ENCODE results near the gene STAU1.
"Not testable (repeated sequence)": the region's sequence is repeated elsewhere in the genome, so short reads cannot be mapped to it uniquely, and the experiment has no call there.

Gene STAU1

DNA sequence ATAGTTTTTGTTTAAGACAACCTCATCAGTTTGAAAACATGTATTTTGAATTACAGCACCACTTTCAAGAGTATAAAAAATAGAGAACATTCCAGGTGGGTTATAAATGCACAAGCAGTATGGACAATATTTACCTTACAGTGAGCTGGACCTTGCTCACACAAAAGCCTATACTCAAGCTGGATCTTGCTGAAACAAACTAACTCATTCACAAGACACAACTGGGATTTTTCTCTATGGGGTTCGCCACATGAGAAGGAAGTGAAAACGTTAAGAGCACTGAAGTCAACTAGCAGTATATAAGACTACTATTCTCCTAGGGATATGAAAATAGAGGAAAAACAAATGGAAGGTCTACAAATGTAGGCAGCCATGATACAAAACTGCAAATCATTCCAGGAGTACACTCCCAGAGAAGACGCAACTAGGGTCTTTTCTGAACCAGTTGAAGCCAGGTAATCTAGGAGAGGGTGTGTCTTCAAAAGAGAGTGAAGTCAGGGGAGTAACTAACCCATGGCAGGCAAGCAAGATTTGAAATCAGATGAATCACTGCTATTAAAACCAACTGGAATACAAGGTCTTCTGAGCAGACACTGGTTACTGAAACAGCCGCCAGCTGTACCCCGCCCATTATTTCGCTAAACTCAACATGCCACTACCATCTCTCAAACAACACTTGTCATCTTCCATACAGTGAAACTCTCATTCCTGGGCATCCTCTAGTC is 26.5 kb downstream of the STAU1 start:
- no peak for DNase-seq

DNA sequence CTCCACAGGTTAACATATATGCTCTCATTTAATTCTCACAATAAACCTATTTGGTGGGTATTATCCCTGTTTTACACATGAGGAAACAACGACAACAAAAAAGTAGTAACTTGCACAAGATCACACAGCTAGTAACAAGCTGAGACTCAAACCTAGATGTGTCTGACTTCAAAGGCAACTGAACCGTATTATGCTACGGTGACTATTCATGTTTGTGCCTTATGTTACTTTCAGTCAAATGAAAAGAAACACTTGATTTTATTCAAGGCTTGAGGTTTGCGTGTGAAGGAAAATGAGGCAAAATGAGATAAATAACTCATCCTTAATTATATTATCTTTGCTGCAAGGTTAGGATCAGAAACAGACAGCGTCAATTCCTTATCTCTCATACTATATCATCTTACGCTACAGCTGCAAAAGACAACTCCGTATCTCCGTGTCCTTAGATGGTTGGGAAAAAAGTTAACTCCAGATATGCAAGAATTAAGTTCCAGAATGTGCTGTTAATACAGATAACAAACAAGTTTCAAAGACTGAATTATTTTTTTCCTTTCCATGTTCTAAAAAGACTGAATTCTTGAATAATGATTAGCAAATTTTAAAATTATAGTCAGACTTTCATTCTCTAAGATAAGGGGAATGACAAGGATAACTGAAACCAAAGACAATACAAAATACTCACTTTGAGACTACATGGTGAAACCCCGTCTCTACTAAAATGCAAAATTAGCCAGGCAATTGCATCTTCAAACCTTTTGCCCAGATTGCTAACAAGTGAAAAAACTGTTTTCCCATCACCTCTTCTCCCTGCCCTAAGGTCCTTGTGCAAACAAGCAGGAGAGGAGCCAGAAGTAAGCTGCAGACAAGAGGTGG is 27.8 kb downstream of the STAU1 start:
- no peak for DNase-seq

DNA sequence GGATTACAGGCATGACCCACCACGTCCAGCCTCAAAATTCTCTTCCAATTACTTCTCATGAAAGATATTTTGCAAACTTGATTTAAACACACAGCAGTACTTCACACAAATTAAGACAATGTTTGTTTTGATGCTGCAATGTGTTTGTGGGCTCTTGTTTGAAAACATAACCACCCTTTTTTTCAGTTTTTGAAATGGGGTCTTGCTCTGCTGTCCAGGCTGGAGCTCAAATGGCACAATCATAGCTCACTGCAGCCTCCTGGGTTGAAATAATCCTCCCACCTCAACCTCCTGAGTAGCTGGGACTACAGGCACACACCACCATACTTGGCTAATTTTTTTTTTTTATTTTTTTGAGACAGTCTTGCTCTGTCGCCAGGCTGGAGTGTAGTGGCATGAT is 31.0 kb downstream of the STAU1 start:
- DNase-seq: no peak

DNA sequence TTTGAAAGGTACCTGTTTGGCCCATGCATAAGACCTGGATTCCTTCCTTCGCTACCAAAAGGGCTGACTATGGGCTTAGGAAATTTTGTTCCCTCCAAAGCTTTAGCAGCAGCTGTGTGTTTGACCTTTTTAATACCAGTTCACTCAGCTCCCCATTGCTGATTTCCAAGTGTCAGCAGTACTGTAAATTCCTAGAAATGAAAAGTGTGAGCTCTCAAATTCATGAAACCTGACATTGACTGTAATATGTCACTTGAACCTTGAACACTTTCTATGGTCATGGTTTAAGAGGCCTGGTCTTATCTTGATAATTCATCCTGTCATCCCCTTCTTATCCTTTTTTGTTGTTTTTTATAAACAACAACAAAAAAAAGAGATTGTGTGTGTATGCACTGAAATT is 31.7 kb downstream of the STAU1 start:
- no peak for DNase-seq

DNA sequence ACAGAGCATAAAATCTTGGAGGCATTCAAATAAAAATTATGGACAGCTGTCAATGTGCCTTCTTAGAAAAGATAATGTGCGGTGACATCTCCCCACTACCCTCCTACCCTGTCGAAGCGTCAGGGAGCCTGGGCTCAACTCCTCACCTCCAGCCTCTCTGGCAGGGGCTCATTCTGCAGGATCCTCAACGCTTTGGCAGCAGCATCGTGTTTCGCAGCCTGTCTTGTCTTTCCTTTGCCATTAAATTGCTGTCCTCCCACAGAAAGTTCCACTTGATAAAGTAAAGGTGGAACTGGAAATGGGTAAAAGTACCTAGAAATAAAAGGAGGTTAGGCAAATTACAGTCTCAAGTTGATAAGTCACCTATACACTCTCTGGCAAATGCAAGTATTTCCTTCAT is 36.7 kb downstream of the STAU1 start:
- no peak for DNase-seq

DNA sequence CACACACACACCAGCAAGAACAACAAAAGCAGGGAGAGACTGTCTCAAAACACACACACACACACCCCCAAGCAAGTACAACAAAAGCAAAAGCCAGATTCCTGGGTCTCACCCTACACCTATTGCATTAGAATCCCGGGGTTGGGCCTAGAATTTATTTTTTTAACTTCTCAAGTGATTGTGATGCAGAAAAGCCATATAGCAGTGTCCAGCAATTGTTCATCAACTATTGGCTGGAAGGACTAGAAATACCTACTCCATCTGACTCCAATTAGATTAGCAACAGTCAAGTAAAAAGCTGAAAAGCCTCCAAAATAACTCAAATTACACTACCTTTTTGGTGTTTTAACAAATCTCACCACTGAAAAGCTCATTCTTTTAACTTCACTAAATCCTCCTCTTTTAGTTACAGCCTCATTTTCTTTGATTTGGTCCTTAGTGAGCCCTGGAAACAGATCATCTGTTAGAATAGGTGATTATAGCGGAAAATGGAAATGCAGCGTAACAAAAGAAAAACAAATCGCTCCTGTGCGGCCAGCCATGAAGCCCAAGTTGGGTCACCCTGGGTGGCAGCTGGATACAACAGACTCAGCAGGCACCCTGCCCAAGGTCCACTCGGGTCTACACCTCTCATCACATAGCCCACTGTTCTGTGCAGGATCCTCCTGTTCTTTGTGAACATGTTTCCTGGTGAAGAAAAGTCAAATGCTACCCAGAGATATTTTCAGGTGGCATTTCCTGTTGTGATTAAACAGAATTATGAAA is 38.7 kb downstream of the STAU1 start:
- no peak for DNase-seq

DNA sequence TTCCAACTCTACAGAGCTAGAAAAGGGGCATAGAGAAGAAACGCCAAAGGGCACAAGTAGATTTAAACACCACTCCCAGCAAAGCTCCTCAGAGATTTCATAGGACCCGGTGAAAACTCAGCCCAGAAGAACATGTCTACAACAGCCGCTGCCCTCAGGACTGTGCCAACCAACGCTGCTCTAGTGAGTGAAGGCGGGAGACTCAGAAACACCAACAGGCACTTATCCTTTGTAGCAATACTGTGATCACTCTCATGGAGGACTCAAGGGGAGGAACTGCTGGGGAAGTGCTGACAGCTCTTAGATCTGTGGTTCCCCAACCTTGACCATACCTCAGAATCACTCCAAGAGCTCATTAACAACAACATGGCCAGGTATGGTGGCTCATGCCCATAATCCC is 39.5 kb downstream of the STAU1 start:
- no peak for DNase-seq

DNA sequence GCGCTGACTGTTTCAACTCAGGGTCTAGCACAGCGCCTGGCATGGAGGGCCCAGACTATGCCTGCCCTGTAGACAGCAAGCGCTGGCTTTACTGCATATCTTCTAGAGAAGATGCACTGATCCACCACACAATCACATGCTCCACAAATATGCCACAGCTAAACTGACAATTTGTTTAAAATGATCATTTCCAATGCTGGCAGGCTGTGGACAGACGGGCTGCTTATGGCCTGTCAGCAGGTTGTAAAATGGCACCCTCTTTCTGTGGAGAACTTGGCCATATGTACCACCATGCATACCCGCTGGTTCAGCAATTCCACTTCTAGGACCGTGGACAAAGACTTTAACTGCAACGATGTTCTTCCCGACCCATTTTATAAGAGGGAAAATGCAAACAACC is 40.8 kb downstream of the STAU1 start:
- DNase-seq: no peak

DNA sequence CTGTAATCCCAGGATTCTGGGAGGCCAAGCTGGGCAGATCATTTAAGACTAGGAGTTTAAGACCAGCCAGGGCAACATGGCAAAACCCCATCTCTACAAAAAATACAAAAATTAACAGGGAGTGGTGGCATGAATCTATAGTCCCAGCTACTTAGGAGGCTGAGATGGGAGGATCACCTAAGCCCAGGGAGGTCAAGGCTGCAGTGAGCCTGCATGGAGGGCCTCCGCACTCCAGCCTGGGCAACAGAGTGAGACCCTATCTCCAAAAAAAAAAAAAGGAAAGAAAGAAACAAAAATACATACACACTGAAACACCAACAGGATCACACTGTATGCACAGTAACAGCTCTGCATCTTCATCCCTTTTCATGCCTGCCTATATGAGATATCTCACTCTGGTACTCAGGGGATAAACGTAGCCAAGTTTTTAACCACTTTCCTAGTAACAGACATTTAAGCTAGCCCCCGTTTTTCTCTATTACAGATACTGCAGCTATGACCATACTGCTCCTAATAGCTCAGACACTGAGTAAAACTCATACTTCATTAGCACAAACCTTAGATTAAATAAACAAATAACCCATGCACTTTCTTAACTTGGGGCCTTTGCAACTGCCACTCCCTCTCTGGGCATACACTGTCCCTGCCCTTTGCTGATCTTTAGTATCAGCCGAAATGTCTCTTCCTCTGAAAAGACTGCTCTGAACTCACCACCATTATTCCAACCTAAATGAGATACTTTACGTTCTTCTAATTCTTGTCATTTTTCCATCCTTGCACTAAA is 41.5 kb downstream of the STAU1 start:
- DNase-seq: no peak

DNA sequence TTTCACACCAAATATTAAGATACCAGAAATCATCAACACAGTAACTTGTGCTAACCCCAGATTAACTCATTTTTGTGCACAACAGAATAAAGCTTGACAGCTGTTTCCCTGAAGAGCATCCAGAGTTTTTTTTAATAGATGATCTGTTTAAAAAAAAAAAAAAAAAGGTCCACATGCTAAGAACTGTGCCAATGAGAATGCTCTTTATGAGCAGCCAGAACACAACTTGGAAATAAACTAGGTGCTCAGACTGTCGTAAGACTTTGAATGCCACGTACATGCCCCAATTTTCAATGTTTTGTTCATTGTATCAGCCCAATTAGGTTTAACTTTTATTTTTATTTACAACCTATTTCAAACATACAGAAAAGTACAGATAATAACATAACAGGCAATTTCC is 47.3 kb downstream of the STAU1 start:
- DNase-seq: no peak

DNA sequence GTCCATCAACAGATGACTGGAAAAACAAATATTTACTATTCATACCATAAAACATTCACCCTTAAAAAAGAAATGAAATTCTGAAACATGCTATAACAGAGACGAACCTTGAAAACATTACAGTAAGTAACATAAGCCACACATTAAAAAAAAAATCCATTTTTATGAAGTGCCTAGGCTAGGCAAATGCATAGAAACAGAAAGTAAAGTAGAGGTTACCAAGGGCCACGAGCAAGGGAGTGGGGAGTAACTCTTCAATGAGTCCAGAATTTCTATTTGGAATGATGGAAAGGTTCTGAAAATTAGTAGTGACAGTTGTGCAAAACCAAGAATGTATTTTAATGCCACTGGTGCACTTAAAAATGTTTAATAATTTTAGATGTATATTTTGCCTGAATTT is 47.7 kb downstream of the STAU1 start:
- no peak for DNase-seq

DNA sequence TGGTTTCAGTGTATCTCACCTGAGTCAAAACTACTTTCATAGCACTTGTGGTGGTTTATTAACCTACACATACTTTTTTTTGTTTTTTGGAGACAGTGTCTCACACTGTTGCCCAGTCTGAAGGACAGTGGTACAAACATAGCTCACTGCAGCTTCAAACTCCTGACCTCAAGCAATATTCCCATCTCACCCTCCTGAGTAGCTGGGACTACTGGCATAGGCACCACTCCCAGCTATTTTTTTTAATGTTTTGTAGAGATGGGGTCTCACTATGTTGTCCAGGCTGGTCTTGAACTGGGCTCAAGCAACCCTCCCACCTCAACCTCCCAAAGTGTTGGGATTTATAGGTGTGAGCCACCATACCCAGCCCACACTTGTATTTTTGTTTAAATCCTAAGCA is 49.7 kb downstream of the STAU1 start:
- no peak for DNase-seq

DNA sequence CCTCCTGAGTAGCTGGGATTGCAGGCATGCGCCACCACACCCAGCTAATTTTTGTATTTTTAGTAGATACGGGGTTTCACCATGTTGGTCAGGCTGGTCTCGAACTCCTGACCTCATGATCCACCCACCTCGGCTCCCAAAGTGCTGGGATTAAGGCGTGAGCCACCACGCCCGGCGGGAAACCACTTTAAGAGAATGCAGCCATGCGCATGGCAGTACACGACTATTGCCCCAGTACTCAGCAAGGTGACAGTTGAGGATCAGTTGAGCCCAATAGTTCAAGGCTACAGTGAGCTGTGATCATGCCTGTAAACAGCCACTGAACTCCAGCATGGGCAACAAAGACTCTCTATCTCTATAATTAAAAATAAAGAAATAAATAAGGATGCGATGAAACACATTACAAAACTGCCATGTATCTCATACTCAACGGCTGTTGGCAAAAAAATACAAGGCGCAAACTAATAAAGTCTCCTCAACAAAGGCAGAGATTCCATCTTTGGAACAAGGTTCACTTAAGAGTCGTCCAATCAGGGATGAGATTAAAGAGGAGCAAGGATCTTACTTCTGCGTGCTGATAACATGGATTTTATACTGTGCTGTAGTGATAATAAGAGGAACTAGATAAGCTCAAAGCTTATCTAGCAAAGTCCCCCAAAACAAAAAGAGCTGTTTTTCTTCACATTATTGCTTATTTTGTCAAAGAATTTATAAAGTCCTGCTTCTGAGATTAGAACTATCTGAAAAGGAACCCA is 51.1 kb downstream of the STAU1 start:
- DNase-seq: no peak

DNA sequence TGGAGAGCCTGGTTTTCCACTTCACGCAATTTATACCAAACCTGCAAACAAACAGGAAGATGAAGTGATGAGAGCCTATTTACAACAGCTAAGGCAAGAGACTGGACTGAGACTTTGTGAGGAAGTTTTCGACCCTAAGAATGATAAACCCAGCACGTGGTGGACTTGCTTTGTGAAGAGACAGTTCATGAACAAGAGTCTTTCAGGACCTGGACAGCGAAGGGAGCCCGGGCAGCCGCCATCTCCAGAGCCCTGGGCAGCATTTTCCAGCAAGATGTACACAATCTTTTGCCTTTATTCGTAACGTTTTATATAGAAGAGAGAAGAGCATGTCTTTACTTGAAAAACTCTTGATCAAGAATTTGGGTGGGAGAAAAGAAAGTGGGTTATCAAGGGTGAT is 53.3 kb downstream of the STAU1 start:
- DNase-seq: not testable (repeated sequence)

DNA sequence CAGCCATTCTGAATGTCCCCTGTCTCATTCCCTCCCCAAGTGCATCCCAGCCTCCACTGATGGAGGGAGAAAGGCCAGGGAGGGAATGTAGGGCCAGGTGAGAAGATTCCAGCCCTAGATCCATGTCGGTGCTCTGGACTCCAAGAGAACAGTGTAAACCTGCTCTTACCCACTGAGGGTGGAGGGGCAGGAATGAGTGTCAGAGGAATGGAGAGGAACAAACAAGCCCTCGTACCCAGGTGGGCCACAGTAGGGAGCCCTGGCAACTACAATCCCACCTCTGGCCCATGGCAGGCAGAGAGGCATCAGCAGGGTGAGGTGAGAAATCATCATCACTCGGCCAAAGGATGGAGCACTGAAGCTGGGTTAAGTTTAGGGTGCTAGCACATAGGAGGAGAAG is 54.6 kb downstream of the STAU1 start:
- DNase-seq: no peak

DNA sequence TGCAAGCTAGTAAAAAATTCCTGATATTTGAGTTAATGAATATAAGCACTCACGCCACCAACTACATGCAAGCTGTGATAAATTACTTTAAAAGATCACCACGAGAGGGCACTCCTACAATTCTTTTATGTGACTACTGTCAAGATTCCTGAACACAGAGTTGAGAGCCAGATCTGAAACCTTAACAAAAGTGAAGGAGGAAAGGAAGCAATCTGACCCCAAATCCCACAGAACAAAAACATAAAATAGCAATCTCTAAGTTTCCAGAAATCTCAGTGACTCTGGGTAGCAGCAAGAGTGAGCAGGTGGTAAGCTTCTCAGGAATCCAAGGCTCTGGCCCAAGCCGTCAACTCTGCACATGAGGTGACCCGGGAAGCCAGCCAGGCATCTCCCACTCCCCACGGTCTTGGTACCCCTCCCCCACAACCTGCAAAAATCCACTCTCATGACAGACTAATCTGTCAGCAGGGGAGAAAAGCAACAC is 55.1 kb downstream of the STAU1 start:
- no peak for DNase-seq

DNA sequence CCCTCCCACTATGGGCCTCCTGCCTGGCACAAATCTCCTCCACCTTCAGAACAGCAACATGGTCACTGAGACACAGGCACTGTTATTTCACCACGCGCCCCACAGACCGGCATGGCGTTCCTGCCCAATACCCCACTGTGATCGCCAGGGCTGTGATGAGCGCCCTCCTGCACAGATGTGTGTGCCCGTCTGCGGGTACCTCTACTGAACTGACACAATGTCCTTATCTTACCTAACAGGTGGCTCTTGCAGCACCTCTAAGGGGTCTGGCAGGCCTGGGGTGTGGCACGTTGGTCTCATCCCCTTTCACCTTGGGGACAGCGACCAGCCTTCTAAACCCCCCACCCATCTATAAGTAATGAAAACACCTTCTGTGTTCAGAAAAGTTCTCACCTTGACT is 64.2 kb downstream of the STAU1 start:
- DNase-seq: no peak

DNA sequence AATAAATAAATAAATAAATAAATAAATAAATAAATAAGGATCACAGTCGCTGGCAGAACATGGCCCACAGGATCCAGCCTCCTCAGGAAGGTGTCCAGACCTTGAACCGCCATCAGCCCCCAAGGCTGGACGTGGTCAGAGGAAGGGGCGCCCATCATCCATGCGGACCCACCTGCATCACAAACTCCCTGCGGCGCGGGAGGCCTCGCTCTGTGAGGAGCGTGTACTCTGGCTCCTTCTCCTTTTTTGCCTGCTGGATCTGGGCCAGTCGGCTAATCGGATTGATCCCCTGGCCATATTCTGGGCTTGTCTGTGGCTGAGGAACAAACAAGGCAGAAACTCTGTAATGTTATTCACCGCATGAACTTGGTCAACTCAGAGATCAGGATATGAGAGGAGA is 65.2 kb downstream of the STAU1 start:
- DNase-seq: no peak

DNA sequence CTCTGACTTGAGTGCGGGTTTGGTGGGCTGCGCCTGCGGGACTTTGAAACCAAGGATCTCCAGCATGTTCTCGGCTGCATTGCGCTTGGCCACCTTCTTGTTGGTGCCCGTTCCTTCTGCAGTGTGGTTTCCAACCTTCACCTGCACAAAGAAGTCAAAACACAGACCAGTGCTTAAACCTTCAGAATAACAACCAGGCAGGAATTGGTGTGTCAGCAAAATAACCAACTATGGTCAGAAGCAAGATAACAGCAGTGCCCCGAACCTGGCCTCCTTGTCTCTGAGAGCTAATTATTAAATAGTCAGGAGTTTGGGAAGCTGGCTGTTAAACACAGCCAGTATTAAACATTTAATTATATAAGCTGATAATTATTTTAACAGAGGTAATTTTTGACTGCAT is 68.1 kb downstream of the STAU1 start:
- DNase-seq: no peak

DNA sequence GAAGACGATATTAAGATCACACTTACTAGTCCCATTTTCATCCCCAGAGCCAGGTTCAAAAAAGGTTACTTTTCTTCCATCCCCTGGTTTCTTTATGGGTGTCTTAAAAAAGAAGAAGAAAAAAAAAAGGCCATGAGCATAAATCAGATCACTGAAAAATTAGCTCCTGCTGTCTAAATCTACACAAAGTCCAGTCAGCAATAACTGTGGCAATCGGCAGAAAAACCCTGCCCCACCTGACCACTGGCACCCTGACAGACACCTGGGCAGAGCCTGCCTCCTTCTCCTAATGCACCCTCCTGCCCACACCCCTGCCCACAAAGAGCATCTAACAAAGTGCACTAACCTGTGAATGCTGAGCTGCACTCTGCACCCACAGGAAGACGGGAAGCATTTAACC is 69.8 kb downstream of the STAU1 start:
- DNase-seq: no peak

DNA sequence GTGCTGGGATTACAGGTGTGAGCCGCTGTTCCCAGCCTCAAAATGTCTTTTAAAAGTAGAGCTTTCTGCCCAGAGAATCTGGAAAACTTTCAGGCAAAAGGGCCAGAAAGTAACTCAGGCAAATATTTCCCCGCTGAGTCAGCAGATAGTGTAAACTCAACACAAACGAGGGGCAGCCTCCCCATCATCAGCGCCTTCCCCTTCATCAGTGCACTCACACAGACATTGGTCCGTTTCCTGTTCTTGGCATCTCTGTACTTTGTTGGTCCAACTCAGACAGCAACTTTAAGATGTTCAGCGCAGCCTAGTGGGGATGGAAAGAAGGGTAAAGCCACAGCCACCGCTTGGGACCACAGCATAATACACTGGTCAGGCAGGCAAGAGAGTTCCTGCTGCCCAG is 72.6 kb downstream of the STAU1 start:
- DNase-seq: no peak
